Trophoblast cell (in vitro differentiated cells and primary cell): Measurements from ENCODE around the gene CAPZB. TPM values are rescaled to one million over a fixed set of nuclear protein-coding genes. Genes with fewer than 3 reads are reported as not detected.

Experiments
- DNase-seq, 2 donors: peaks; one replicate each; pipeline ENCODE4 v3.0.0-alpha.2; 2016
- H2AFZ ChIP-seq: 2 replicates; pipeline ENCODE4 v1.6.1; 2013; ENCODE audit warnings: low read length, moderate library complexity, mild to moderate bottlenecking; ENCODE audit not compliant: insufficient read depth, poor library complexity
- H2AK5ac ChIP-seq: 2 replicates; pipeline ENCODE4 v1.6.1; 2013; ENCODE audit warnings: mild to moderate bottlenecking, low read length
- H2BK120ac ChIP-seq: 2 replicates; pipeline ENCODE4 v1.6.1; 2013; ENCODE audit warnings: low read length, mild to moderate bottlenecking, moderate library complexity; ENCODE audit not compliant: insufficient read depth, poor library complexity
- H2BK12ac ChIP-seq: 2 replicates; pipeline ENCODE4 v1.6.1; 2013; ENCODE audit warnings: mild to moderate bottlenecking, low read length, moderate library complexity
- H2BK5ac ChIP-seq: 2 replicates; pipeline ENCODE4 v1.6.1; 2013; ENCODE audit warnings: low read length, low read depth, moderate library complexity, mild to moderate bottlenecking; ENCODE audit not compliant: poor library complexity
- H3K14ac ChIP-seq: 2 replicates; pipeline ENCODE4 v1.6.1; 2013; ENCODE audit warnings: mild to moderate bottlenecking, low read length
- H3K18ac ChIP-seq: 2 replicates; pipeline ENCODE4 v1.6.1; 2013; ENCODE audit warnings: mild to moderate bottlenecking, low read length
- H3K23ac ChIP-seq: 2 replicates; pipeline ENCODE4 v1.6.1; 2013; ENCODE audit warnings: low read length
- H3K27ac ChIP-seq: 2 replicates; pipeline ENCODE4 v1.5.1; 2013; ENCODE audit warnings: low read depth, mild to moderate bottlenecking, inconsistent platforms, low read length, moderate library complexity
- H3K27me3 ChIP-seq: 2 replicates; pipeline ENCODE4 v1.6.1; 2013; ENCODE audit warnings: inconsistent platforms, mild to moderate bottlenecking, low read length, moderate library complexity; ENCODE audit not compliant: insufficient read depth
- H3K36me3 ChIP-seq, 2 experiments: 1 replicate in 1 of 2; 2 replicates in 1 of 2; pipeline ENCODE4 v1.6.1; 2013; ENCODE audit warnings: low read length in 2 of 2, mild to moderate bottlenecking in 2 of 2, moderate library complexity in 1 of 2; ENCODE audit not compliant: insufficient read depth in 2 of 2, control insufficient read depth in 1 of 2
- H3K4ac ChIP-seq: 2 replicates; pipeline ENCODE4 v1.6.1; 2013; ENCODE audit warnings: low read depth, mild to moderate bottlenecking, low read length, moderate library complexity
- H3K4me1 ChIP-seq, 2 experiments: 1 replicate in 1 of 2; 2 replicates in 1 of 2; pipeline ENCODE4 v1.6.1; 2013; ENCODE audit warnings: low read length in 2 of 2, mild to moderate bottlenecking in 2 of 2, moderate library complexity in 1 of 2; ENCODE audit not compliant: insufficient read depth in 2 of 2, control insufficient read depth in 1 of 2
- H3K4me2 ChIP-seq: 2 replicates; pipeline ENCODE4 v1.6.1; 2013; ENCODE audit warnings: inconsistent platforms, mild to moderate bottlenecking, low read length, moderate library complexity
- H3K4me3 ChIP-seq: 2 replicates; pipeline ENCODE4 v1.5.1; 2013; ENCODE audit warnings: mild to moderate bottlenecking, low read depth, low read length, inconsistent platforms
- H3K79me1 ChIP-seq: one replicate; pipeline ENCODE4 v1.6.1; 2013; ENCODE audit warnings: low read length
- H3K79me2 ChIP-seq: 2 replicates; pipeline ENCODE4 v1.6.1; 2013; ENCODE audit warnings: low read length, mild to moderate bottlenecking; ENCODE audit not compliant: control insufficient read depth, insufficient read depth, poor library complexity
- H3K9ac ChIP-seq: 2 replicates; pipeline ENCODE4 v1.6.1; 2013; ENCODE audit warnings: mild to moderate bottlenecking, low read length
- H3K9me3 ChIP-seq: 2 replicates; pipeline ENCODE4 v1.6.1; 2013; ENCODE audit warnings: low read depth, mild to moderate bottlenecking, control low read depth, inconsistent platforms, low read length; ENCODE audit not compliant: insufficient read depth
- H4K12ac ChIP-seq: 2 replicates; pipeline ENCODE4 v1.6.1; 2013; ENCODE audit warnings: low read depth, mild to moderate bottlenecking, low read length, moderate library complexity
- H4K8ac ChIP-seq: 2 replicates; pipeline ENCODE4 v1.6.1; 2013; ENCODE audit warnings: low read depth, mild to moderate bottlenecking, low read length, moderate library complexity
- H4K91ac ChIP-seq: one replicate; pipeline ENCODE4 v1.6.1; 2013; ENCODE audit warnings: low read depth, mild to moderate bottlenecking, low read length, moderate library complexity
- WGBS: extraction: QIAGEN DNeasy Blood & Tissue Kit; methylation state at CpG from one replicate; pipeline ENCODE4 v1.1.7; 2013; ENCODE audit warnings: missing lambda C conversion rate; ENCODE audit not compliant: insufficient read length, insufficient coverage; ENCODE audit errors: extremely low coverage; 5-methylcytosine and 5-hydroxymethylcytosine counted together
- polyA plus RNA-seq: library from polyadenylated mRNA; stranded (reverse); fragments of 200-250 nt; gene quantifications from 2 replicates; pipeline ENCODE4 v1.2.3, GENCODE V29; 2013

CAPZB gene
- polyA plus RNA-seq: 315 and 324 TPM in 2 replicates

DNA sequence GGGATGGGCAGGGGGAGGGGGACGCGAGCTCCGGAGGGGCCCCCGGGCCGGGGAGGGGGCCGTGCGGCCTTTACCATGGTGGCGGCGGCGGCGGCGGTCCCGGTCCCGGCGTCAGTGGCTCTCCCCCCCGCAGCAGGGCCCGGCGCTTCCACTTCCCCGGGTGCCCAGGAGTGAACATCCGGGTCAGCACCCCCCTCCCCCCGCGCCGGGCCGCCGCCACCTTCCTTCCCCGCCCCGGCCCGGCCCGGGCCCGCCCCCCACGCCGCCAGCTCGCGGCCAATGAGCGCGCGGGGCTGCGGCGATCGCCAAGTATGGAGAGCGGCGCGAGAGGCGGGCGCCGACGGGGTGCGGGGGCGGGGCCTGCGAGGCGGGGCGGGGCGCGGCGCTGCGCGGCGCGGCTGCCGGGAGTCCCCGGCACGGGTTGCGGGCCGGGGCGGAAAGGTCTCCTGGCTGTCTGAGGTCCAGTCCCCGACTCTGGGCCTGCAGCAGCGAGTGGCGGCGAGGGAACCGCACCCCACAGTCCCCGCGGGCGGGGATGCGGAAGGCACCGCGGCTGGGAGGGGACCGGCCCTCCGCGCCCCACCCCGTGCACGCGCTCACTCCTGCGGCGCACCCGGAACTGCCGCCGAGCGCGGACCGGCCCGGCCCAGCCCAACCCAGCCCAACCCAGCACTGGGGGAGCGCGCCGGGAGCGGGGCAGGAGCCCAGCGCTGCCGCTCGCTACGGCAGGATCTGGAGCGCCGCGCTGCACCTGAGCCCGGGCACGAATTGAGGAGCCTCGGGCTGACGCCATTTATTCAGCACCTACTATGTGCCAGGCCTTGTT is at the start of gene CAPZB:
Gene CAPZB (minus strand): TSS at position 178 of the 826 bp plus-strand sequence. CDS start 101 bp downstream, at position 77.
- peaks cover 11 to 29% of the 10 kb centered on the region in 2 experiments for H3K4me1 ChIP-seq
- peak within 1 kb of the TSS; percentile 97 for H3K4me3 ChIP-seq
- peak within 1 kb of the TSS; percentile 90 for H2AK5ac ChIP-seq
- no peak within 1 kb of the TSS for H2BK12ac ChIP-seq
- H3K18ac ChIP-seq: peak within 1 kb of the TSS; percentile 97
- peaks cover 42% of the 10 kb centered on the region for H3K79me2 ChIP-seq
- peak within 1 kb of the TSS; percentile 97 for H2BK5ac ChIP-seq
- peak within 1 kb of the TSS; percentile 98 for H2BK120ac ChIP-seq
- H3K23ac ChIP-seq: no peak within 1 kb of the TSS
- H3K9ac ChIP-seq: peak within 1 kb of the TSS; percentile 98
- no peaks in the 10 kb centered on the region for H3K27me3 ChIP-seq
- H3K9me3 ChIP-seq: no peaks in the 10 kb centered on the region
- peak; percentile 81 to 93 for DNase-seq
- H4K8ac ChIP-seq: peak within 1 kb of the TSS; percentile 99
- H3K14ac ChIP-seq: peak within 1 kb of the TSS; percentile 98
- H3K4ac ChIP-seq: peak within 1 kb of the TSS; percentile 91
- H3K4me2 ChIP-seq: peak within 1 kb of the TSS; percentile 88
- peaks cover 17% of the 10 kb centered on the region for H3K79me1 ChIP-seq
- peak within 1 kb of the TSS; percentile 97 for H4K12ac ChIP-seq
- H2AFZ ChIP-seq: peak within 1 kb of the TSS; percentile 97
- peaks cover 12 to 18% of the 10 kb centered on the region in 2 experiments for H3K36me3 ChIP-seq
- no CpG with 5 or more reads among the region's 106 CpGs for WGBS
- H3K27ac ChIP-seq: peak within 1 kb of the TSS; percentile 99
- H4K91ac ChIP-seq: peak within 1 kb of the TSS; percentile 99

DNA sequence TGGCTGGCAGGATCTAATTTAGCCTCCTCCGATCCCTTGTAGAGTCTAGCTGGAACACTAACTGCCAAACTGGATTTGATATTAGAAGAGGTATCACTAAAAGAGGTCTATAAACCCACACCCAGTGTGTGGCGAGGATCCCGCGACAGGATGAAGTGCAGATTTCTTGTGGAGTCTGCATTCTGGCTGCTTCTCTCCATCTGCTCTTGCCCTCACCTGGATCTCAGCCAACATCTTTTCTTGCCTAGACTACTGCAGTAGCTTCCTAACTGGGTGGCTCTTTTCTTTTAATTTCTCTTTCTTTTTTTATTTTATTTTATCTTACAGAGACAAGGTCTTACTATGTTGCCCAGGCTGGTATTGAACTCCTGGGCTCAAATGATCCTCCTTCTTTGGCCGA is 48.9 kb upstream of the CAPZB start:
- no peak overlapping the region for H3K23ac ChIP-seq
- no peak overlapping the region for H3K4ac ChIP-seq
- no peak overlapping the region for H4K91ac ChIP-seq
- H3K9ac ChIP-seq: no peak overlapping the region
- H2BK12ac ChIP-seq: no peak overlapping the region
- H4K12ac ChIP-seq: no peak overlapping the region
- no peak overlapping the region for H2BK5ac ChIP-seq
- H3K9me3 ChIP-seq: peaks cover 4% of the 10 kb centered on the region
- no peak overlapping the region for H3K27ac ChIP-seq
- H4K8ac ChIP-seq: no peak overlapping the region
- no peak overlapping the region for H3K4me3 ChIP-seq
- no peak overlapping the region for H3K4me2 ChIP-seq
- H3K4me1 ChIP-seq: peaks cover 1 to 9% of the 10 kb centered on the region in 2 experiments
- no peaks in the 10 kb centered on the region for H3K27me3 ChIP-seq
- H3K36me3 ChIP-seq: peaks cover 0 to 1% of the 10 kb centered on the region in 2 experiments
- H3K79me1 ChIP-seq: peaks cover 3% of the 10 kb centered on the region
- no peak overlapping the region for H2AK5ac ChIP-seq
- no peak overlapping the region for H3K18ac ChIP-seq
- H2BK120ac ChIP-seq: no peak overlapping the region
- DNase-seq: no peak
- H2AFZ ChIP-seq: no peak overlapping the region
- H3K79me2 ChIP-seq: no peaks in the 10 kb centered on the region
- no peak overlapping the region for H3K14ac ChIP-seq
- WGBS: no CpG with 5 or more reads among the region's 5 CpGs

DNA sequence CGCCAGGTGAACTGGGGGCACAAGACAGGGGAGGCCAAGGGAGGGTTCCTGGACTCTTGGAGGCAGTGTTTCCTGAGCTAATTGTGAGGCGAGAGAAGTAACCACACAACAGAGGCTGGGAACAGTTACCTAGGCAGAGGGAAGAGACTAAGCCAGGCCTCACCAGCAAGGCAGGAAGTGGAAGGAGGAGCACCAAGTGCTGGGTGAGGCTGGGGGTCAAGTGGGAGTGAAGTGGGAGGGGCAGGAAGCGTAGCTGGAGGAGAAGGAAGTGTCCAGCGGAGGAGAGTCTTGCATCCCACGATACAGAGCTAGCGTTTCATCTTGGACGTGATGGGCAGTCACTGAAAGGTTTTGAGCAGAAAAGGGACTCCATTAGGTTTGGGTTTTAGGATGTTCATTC is 48.3 kb upstream of the CAPZB start:
- DNase-seq: no peak
- Histone ChIP-seq H3K27me3 (no peaks in the 10 kb centered on the region), H3K14ac (no peak overlapping the region), H3K4me3 (no peak overlapping the region), H3K79me1 (peaks cover 7% of the 10 kb centered on the region), H3K4me2 (no peak overlapping the region), H3K23ac (no peak overlapping the region), H2AFZ (no peak overlapping the region), H3K36me3 (peaks cover 0 to 1% of the 10 kb centered on the region in 2 experiments), H3K9ac (no peak overlapping the region), H3K4me1 (peaks cover 3 to 10% of the 10 kb centered on the region in 2 experiments), H2AK5ac (no peak overlapping the region), H2BK120ac (no peak overlapping the region), H4K91ac (no peak overlapping the region), H3K79me2 (no peaks in the 10 kb centered on the region), H3K18ac (no peak overlapping the region), H4K12ac (no peak overlapping the region), H3K27ac (no peak overlapping the region), H3K9me3 (peaks cover 4% of the 10 kb centered on the region), H3K4ac (no peak overlapping the region), H2BK12ac (no peak overlapping the region), H4K8ac (no peak overlapping the region), H2BK5ac (no peak overlapping the region)
- no CpG with 5 or more reads among the region's 7 CpGs for WGBS

DNA sequence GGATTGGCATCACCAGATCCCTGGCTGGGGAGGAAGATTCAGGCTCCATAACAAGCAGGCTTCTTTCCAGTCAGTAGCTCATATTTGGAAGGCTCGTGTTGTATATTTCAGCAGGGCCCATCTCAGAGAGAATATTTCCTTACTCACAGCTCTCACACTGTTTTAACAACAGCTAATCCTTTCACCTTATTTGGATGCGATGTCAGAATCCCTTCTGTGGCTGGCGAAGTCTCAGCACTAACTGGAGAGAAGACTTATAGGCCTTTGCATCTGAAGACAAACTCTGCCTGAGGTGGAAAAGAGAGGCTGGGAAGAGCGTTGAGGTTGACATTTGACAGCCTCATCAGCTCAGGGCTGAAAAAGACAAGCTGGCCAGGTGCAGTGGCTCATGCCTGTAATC is 47.2 kb upstream of the CAPZB start:
- H3K4me3 ChIP-seq: no peak overlapping the region
- no peak overlapping the region for H3K9ac ChIP-seq
- H3K14ac ChIP-seq: no peak overlapping the region
- H4K8ac ChIP-seq: no peak overlapping the region
- no peak overlapping the region for H3K4me2 ChIP-seq
- H3K27me3 ChIP-seq: no peaks in the 10 kb centered on the region
- no peak overlapping the region for H4K12ac ChIP-seq
- no peaks in the 10 kb centered on the region for H3K79me2 ChIP-seq
- no peak overlapping the region for H3K27ac ChIP-seq
- H3K79me1 ChIP-seq: peaks cover 7% of the 10 kb centered on the region
- H2BK5ac ChIP-seq: no peak overlapping the region
- no peak overlapping the region for H3K4ac ChIP-seq
- H2BK12ac ChIP-seq: no peak overlapping the region
- H3K9me3 ChIP-seq: peaks cover 4% of the 10 kb centered on the region
- no peak overlapping the region for H2AFZ ChIP-seq
- H2AK5ac ChIP-seq: no peak overlapping the region
- WGBS: no CpG with 5 or more reads among the region's 4 CpGs
- H4K91ac ChIP-seq: no peak overlapping the region
- no peak overlapping the region for H2BK120ac ChIP-seq
- peaks cover 3 to 11% of the 10 kb centered on the region in 2 experiments for H3K4me1 ChIP-seq
- H3K23ac ChIP-seq: no peak overlapping the region
- H3K18ac ChIP-seq: no peak overlapping the region
- no peak for DNase-seq
- H3K36me3 ChIP-seq: peaks cover 0 to 1% of the 10 kb centered on the region in 2 experiments
